M059J (cell line): Measurements from ENCODE around the gene PPP1R3E. TPM values are rescaled to one million over a fixed set of nuclear protein-coding genes. Genes with fewer than 3 reads are reported as not detected.

ENCODE experiments used
- DNase-seq: peaks from one replicate; pipeline ENCODE4 v3.0.0-alpha.2; 2012; ENCODE audit warnings: low read depth
- total RNA-seq: library from RNA; depleted of rRNA; stranded (reverse); fragments of >200 nt; shearing (Covaris generic); gene quantifications from 2 replicates; pipeline ENCODE4 v1.2.3, GENCODE V29; 2014

Gene PPP1R3E
- total RNA-seq, 1 experiment from 2014 or later = 3.0 TPM

- no peak for DNase-seq
These were observed 20.2 kb upstream of the PPP1R3E start for GRCh38 chr14:23322568-23323517.

DNA sequence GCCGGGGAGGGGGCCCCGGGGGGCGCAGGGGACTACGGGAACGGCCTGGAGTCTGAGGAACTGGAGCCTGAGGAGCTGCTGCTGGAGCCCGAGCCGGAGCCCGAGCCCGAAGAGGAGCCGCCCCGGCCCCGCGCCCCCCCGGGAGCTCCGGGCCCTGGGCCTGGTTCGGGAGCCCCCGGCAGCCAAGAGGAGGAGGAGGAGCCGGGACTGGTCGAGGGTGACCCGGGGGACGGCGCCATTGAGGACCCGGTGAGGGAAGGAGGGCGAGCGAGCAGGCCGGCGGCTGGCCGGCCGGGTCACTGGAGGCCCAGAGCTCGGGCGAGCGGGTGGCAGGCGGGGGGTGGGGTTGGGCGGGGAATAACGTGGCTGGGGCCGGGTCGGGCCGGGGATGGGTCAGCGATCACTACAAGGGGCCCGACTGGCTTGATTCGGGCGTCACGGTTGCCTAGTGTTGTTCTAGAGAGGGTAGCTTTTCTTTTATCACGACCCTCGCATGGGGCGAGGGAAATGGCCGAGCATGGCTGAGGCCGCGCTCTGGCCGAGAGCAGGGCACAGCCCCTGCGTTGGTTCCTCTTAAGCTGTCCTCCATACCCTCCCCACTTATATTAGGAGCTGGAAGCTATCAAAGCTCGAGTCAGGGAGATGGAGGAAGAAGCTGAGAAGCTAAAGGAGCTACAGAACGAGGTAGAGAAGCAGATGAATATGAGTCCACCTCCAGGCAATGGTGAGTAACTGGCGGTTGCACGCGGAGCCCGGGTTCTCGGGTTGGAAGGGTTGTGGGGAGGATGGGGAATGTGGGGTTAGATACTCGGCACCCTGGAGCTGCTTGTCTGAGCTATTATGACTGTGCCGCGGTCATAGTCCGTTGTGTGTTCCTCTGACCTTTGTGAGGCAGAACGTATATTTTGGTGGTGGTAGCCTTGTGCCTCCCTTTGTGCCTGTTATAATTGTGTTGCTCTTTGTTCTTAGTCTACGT is 19.2 kb upstream of the PPP1R3E start:
- peak; percentile 70 for DNase-seq

GRCh38 chr14:23320584-23321571 is 18.2 kb upstream of the PPP1R3E start, which contains the start of gene PABPN1:
TSS of gene PABPN1 (plus strand) at chr14:23321457. CDS start at chr14:23321470, 13 bp downstream.
- peak; percentile 100 for DNase-seq

DNA sequence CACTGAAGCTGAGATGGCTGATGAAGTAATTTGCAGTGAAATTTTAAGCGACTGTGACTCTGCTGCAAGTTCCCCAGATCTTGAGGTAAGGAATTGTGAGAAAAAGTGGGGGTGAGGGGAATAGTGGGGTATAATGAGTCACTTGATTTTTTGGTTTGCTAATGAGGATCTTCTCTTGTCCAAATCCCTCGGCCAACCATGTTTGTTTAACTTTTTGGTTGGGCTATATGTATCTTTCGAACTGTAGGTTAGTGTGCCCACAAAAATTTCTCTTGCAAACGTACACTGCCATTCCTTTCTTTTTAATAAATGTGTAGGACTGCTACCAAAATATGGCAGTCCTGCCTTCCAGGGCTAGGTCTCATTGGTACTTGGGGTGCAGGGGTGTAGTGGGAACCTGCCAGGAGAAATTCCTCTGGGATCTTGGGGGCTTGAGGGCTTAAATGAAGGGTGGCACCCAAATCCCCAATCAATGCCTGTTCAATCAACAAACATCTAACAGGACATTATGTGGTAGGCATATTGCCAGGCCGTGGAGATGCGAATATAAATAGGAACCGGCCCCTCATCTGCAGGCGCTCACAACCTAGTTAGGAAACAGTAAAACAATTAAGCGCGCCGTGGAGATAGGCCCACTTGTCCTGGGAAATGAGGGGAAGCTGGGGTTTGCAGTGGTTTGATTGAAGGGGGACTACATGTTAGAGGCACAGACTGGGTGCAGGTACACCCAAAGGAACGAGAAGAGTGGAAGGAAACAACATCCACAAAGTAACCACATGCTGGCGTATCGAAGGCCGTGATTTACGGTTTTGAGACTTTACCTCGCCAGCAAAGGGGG is 17.3 kb upstream of the PPP1R3E start:
- DNase-seq = no peak

GRCh38 chr14:23316300-23316699 is 13.6 kb upstream of the PPP1R3E start:
- no peak for DNase-seq

GRCh38 chr14:23310546-23310945 is 7.9 kb upstream of the PPP1R3E start:
- no peak for DNase-seq

GRCh38 chr14:23308721-23309445 is 6.2 kb upstream of the PPP1R3E start:
- no peak for DNase-seq

DNA sequence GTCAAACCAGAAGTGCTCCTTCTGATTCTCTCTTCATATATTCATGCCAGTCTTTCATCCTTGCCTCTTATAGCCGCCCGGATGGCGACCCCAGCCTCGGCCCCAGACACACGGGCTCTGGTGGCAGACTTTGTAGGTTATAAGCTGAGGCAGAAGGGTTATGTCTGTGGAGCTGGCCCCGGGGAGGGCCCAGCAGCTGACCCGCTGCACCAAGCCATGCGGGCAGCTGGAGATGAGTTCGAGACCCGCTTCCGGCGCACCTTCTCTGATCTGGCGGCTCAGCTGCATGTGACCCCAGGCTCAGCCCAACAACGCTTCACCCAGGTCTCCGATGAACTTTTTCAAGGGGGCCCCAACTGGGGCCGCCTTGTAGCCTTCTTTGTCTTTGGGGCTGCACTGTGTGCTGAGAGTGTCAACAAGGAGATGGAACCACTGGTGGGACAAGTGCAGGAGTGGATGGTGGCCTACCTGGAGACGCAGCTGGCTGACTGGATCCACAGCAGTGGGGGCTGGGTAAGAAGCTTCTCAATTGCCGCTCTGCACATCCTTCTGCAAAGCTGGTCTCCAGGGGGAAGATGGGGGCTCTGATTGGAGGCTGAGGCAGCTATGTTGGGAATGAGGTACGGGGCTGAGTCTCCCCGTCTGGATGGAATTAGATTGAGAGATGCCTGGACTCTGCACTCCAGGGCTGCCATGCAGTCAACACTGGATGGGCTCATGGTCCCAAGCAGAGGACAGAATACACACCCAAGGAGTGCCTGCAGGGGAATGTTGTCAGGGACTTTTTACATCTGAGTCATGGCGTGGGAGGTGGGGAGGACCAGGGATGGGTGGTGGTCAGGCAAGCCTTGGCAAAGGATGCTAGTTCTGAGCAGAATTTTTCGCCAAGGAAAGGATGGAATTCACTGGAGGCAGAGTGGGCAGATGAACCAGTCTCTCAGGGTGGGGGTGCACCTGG is 5.3 kb upstream of the PPP1R3E start:
- DNase-seq = peak; percentile 31

DNA sequence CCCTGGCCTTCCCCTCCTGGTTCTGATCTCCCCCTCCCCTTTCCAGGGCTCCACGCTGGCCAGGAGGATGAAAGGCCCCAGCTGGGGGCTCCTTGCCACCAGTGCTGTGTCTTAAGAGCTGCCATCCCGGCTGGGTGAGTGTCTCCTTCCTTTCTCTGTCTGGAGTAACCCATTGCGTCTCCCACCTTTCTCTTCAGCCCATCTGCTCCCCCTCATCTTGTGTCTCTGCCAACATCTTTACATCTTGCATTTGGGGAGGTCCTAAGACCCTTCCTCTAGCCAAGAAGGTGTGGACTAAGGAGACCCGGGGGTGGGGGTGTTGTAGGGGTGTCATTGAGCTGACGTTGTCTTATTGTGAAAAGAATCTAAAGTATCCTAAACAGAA is 4.5 kb upstream of the PPP1R3E start:
- no peak for DNase-seq

GRCh38 chr14:23306412-23307145 is 3.9 kb upstream of the PPP1R3E start, which contains the start of gene BCL2L2:
TSS of gene BCL2L2 (plus strand) at chr14:23306833. CDS start at chr14:23307768, 935 bp downstream.
- DNase-seq = peak; percentile 89

GRCh38 chr14:23301969-23302289 is 730 bp downstream of the PPP1R3E start:
- DNase-seq = no peak

DNA sequence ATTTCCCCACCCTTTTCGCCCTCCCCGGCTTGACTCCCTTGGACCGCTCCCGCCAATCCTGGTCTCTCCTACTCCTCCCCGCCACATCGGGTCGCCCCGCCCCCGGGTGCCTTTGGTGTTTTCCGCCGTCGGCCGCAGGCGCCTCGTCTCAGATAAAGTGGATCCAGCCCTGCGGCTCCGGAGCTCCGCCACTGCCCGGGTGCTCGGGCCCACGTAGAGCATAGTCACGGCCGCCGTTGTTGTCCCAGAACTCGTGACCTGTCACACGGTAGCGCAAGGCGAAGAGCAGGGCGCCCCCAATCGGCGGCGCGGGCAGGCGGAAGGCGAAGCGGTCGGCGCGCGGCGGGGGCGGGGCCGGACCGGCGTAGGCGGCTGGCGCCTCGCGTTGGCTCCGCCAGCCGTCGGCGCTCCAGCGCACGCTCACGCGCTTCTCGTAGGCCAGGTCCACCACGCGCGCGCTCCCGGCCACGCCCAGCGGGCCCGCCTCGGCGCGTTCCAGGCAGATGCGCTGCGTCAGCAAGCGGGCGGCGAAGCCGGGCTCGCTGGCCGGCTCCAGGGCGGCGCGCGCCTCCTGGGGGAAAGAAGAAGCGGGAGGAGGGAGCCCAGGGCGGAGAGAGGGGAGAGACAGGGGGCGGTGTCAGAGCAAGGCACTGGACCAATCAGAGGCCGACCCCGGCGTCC is 1.2 kb downstream of the PPP1R3E start:
- DNase-seq = peak; percentile 97

- DNase-seq = peak; percentile 54
These were observed 1.9 kb downstream of the PPP1R3E start for GRCh38 chr14:23300687-23301223.

GRCh38 chr14:23299986-23300686 is 2.5 kb downstream of the PPP1R3E start:
- no peak for DNase-seq

DNA sequence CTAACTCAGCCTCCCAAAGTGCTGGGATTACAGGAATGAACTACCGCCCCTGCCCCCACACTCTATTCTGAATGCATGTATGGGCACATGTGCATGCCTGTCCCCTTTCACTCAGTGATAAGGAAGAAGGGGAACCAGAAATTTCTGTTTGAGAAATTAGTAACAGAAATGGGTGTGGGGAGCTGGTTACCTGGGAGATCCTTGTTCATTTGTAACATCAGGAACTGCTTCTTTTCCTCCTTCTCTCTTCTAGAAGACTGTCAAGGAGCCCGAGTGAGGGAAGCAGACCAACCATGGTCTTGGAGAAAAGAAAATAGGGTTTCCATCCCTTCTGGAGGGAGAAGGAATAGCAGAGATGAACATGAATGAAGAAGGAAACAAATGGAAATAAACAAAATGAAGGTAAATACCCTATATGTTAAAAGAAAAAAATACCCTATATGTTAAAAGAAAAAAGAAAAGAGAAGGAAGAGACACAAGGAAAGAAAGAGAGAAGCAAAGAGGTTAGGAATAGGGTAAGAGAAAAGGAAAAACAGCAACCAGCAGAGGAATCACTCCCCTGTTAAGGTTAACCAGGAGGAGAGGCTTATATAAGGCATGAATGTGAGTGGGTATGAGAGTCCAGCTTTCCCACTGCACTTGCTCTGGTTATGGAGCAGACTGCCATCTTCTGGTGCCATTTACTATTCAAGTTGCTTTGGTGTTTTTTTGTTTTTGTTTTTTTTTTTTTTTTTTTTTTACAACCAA is 3.3 kb downstream of the PPP1R3E start:
- peak; percentile 58 for DNase-seq
